OCI-LY7 (cell line): ENCODE measurements around the gene NTM.

Experiments
- CTCF ChIP-seq: fragments of 200-600 bp; sonication (generic); conservative IDR thresholded peaks from 2 replicates; pipeline ENCODE4 v1.5.1; 2014; ENCODE audit warnings: mild to moderate bottlenecking, antibody characterized with exemption, low read length, moderate library complexity, mixed read lengths
- EZH2phosphoT487 ChIP-seq: fragments of 200-600 bp; sonication (generic); IDR thresholded peaks from 2 replicates; pipeline ENCODE4 v1.6.1; 2018; ENCODE audit warnings: low read depth, borderline replicate concordance, mild to moderate bottlenecking, mixed run types, antibody characterized with exemption, low read length, moderate library complexity, mixed read lengths

DNA sequence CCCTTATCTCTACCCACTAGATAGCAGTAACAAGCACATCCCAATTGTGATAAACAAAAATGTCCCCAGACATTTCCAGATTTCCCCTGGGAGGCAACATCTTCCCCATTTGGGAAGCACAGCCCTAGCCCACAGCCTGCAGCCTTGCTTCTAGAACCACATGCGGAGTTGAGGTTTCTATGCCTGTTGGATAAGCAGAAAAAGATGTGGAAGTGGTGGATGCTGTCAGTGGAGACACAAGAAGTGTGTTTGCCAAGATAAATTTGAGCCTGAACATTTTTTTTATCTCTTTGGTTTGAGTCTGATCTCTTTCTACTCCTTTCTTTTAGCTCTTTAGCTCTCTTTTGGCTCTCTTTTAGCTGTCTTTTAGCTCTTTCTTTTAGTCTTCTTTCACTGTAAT, 884.5 kb downstream of the NTM start:
- TF ChIP-seq CTCF (no peak), EZH2phosphoT487 (no peak)
